Measurements from ENCODE around the gene A2M.

DNA sequence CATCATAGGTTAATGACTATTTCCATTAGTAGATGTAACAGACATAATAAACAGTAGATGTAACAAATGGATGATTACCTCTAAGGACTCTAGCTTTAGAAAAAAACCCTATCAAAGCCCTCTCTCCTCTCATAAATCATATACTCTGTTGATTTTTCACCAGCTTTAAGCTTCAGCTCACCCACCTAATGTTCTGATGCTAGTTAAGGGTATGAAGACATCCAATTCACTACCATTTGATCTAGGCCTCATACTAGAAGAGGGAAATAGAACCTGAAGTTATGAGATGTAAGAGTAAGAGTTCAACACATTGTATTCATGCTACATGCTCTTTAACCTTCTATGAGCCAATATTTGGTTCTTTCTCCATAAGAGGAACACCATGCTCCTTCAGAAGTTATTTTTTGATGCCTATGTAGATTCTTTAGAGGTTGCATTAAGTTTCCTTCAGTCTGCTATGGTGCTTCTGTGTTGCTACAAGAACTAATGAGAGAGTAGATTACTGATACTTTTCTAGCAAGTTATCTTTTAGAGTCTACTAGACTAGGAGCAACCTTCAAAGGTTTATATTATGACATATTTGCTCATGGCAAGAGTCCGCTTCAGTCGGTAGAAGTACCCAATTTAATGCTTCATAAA, 16.0 kb downstream of the A2M start:
- TF ChIP-seq, protein P1, sequence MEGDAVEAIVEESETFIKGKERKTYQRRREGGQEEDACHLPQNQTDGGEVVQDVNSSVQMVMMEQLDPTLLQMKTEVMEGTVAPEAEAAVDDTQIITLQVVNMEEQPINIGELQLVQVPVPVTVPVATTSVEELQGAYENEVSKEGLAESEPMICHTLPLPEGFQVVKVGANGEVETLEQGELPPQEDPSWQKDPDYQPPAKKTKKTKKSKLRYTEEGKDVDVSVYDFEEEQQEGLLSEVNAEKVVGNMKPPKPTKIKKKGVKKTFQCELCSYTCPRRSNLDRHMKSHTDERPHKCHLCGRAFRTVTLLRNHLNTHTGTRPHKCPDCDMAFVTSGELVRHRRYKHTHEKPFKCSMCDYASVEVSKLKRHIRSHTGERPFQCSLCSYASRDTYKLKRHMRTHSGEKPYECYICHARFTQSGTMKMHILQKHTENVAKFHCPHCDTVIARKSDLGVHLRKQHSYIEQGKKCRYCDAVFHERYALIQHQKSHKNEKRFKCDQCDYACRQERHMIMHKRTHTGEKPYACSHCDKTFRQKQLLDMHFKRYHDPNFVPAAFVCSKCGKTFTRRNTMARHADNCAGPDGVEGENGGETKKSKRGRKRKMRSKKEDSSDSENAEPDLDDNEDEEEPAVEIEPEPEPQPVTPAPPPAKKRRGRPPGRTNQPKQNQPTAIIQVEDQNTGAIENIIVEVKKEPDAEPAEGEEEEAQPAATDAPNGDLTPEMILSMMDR (IDR thresholded peaks at IDR 0.05) = no peak
- no peak for TF ChIP-seq POLR2AphosphoS5 (IDR thresholded peaks at IDR 0.05)
- no peak for TF ChIP-seq POLR2A (IDR thresholded peaks at IDR 0.05)
- TF ChIP-seq EP300 (IDR thresholded peaks at IDR 0.05; ENCODE audit: low read depth) = no peak

All from transverse colon (tissue), 4 donors.